Measurements from ENCODE around the gene CD300LD.

Gene CD300LD

DNA sequence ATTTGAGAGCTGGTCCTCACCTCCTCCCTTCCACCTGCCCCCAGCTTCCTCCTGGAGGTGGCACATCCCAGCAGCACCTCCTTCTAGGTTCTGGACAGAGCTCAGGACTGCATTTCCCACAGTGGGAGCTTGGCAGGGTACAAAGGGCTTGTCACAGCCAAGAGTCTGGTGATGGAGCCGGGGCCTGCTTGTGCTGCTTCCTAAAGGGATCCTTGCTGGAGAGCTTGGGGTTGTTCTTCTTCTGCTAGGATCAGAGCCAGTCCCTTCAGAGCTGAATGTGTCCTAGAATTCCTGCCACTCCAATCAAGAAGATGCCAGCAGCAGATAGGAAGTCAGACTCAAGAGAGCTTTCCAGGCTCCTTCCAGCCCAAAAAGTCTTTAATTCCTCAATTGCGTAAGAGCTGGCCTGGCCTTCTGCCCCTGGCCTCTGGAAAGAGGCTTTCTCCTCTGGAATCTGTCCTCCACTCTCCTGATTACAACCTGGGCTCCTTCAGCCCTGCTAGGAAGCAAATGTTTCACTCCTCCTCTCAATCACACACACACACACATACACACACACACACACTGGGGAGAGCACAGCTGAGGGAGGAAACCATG, 27.1 kb upstream of the CD300LD start:
- H3K4me3 ChIP-seq (ENCODE audit: low read depth, low read length): no peak overlapping the region
- DNase-seq (ENCODE audit: low read depth): no peak
- TF ChIP-seq, protein P1, sequence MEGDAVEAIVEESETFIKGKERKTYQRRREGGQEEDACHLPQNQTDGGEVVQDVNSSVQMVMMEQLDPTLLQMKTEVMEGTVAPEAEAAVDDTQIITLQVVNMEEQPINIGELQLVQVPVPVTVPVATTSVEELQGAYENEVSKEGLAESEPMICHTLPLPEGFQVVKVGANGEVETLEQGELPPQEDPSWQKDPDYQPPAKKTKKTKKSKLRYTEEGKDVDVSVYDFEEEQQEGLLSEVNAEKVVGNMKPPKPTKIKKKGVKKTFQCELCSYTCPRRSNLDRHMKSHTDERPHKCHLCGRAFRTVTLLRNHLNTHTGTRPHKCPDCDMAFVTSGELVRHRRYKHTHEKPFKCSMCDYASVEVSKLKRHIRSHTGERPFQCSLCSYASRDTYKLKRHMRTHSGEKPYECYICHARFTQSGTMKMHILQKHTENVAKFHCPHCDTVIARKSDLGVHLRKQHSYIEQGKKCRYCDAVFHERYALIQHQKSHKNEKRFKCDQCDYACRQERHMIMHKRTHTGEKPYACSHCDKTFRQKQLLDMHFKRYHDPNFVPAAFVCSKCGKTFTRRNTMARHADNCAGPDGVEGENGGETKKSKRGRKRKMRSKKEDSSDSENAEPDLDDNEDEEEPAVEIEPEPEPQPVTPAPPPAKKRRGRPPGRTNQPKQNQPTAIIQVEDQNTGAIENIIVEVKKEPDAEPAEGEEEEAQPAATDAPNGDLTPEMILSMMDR (IDR thresholded peaks at IDR 0.05; ENCODE audit: control insufficient read depth, extremely low read depth, insufficient read depth): no peak

DNA sequence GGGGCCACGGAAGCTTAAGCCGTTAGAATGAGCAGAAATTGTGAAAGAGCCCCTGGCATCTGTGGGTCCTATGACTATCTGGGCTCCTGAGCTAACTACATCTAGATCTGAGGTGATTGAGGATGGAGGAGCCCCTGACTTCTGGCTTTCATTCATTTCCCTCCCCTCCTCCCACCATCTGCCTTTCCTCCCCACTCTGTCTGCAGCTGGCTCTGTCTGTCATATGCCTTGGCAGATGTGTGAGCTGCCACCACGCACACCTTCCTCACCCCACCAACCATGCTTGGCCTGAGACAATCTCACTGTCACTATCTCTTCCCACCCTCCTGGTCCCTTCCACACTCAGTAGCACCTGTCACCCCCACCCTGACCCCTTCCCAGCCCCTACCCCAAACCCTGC, 26.4 kb upstream of the CD300LD start:
- TF ChIP-seq, protein P1 (IDR thresholded peaks at IDR 0.05; ENCODE audit: control insufficient read depth, extremely low read depth, insufficient read depth): no peak
- no peak overlapping the region for H3K4me3 ChIP-seq (ENCODE audit: low read depth, low read length)
- no peak for DNase-seq (ENCODE audit: low read depth)

DNA sequence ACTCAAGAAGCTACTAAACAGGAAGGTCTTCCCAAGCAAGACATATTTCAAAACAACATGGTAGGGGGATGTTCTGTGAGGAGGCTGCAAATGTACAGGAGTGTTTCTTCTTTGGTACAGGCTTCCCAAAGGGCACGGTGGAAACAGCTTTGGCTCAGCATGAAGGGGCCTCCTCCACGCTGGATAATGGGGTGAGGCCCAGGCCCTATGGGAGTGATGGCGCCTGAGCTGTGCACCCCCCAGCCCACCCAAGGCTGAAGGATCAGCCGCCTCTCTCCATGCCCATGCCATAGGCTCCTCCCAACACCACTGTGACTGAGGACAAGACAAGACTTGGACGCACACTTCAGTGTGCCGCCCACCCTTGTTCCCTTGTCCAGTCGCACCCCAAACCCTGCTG, 24.6 kb upstream of the CD300LD start:
- no peak overlapping the region for H3K4me3 ChIP-seq (ENCODE audit: low read depth, low read length)
- no peak for DNase-seq (ENCODE audit: low read depth)

DNA sequence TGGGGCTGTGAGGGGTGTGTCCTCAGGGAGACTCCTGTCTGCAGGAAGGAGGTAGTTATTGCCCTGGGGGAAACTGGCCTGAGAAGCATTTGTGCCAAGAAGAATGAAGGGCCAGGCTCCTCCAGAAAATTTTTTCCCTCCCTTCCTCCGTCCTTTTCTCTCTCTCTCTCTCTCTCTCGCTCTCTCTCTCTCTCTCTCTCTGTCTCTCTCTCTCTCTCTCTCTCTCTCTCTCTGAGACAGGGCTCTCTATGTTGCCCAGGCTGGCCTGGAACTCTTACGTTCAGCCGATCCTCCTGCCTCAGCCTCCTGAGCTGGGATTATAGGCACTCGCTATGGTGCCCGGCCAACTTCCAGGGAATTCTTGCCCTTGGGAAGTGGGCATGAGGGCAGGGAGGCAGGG, 20.0 kb upstream of the CD300LD start:
- TF ChIP-seq, protein P1 (IDR thresholded peaks at IDR 0.05; ENCODE audit: control insufficient read depth, extremely low read depth, insufficient read depth): no peak
- DNase-seq (ENCODE audit: low read depth): no peak
- no peak overlapping the region for H3K4me3 ChIP-seq (ENCODE audit: low read depth, low read length)

More for the DNA sequence above, 24.6 kb upstream of the CD300LD start:
- TF ChIP-seq, protein P1 (IDR thresholded peaks at IDR 0.05; ENCODE audit: control insufficient read depth, extremely low read depth, insufficient read depth): no peak

- DNase-seq (ENCODE audit: low read depth): no peak
- TF ChIP-seq, protein P1 (IDR thresholded peaks at IDR 0.05; ENCODE audit: control insufficient read depth, extremely low read depth, insufficient read depth): no peak
- no peak overlapping the region for H3K4me3 ChIP-seq (ENCODE audit: low read depth, low read length)
Measured at GRCh38 chr17:74610108-74610507, 18.0 kb upstream of the CD300LD start.

GRCh38 chr17:74608511-74608910, 16.4 kb upstream of the CD300LD start:
- TF ChIP-seq, protein P1 (IDR thresholded peaks at IDR 0.05; ENCODE audit: control insufficient read depth, extremely low read depth, insufficient read depth): no peak
- DNase-seq (ENCODE audit: low read depth): no peak
- no peak overlapping the region for H3K4me3 ChIP-seq (ENCODE audit: low read depth, low read length)

GRCh38 chr17:74607221-74607620, 15.1 kb upstream of the CD300LD start:
- TF ChIP-seq, protein P1 (IDR thresholded peaks at IDR 0.05; ENCODE audit: control insufficient read depth, extremely low read depth, insufficient read depth): no peak
- H3K4me3 ChIP-seq (ENCODE audit: low read depth, low read length): no peak overlapping the region
- no peak for DNase-seq (ENCODE audit: low read depth)

Data from LNCaP clone FGC (cell line).